Hematopoietic multipotent progenitor cell treated with erythropoietin and hydrocortisone succinate and interleukin-3 and kit ligand, for 15 days (in vitro differentiated cells): ENCODE data around the gene ANO3.
"Not testable (repeated sequence)": the region's sequence is repeated elsewhere in the genome, so short reads cannot be mapped to it uniquely, and the experiment has no call there.

Source experiments
- DNase-seq: peaks from one replicate; pipeline ENCODE4 v3.0.0-alpha.2; 2015; ENCODE audit warnings: low spot score

ANO3 gene

DNA sequence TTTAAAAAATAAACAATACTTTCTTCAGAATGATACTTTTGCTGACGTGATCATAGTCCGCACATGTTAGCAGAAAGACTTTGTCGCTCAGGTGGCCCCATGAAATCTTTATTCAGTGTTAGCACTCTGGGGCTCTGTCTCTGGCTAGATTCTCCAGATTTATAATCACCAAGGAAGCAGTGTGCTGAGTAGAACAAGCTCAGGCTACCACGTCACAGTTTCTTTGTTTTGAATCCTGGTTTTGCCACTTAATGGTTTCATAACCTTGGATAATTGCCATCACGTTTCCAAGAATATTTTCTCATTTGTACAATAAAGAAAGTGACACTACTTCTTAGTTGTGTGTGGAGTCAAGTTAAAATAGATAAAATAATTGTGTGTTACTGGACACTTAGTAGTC lies 244.0 kb downstream of the ANO3 start:
- no peak for DNase-seq

DNA sequence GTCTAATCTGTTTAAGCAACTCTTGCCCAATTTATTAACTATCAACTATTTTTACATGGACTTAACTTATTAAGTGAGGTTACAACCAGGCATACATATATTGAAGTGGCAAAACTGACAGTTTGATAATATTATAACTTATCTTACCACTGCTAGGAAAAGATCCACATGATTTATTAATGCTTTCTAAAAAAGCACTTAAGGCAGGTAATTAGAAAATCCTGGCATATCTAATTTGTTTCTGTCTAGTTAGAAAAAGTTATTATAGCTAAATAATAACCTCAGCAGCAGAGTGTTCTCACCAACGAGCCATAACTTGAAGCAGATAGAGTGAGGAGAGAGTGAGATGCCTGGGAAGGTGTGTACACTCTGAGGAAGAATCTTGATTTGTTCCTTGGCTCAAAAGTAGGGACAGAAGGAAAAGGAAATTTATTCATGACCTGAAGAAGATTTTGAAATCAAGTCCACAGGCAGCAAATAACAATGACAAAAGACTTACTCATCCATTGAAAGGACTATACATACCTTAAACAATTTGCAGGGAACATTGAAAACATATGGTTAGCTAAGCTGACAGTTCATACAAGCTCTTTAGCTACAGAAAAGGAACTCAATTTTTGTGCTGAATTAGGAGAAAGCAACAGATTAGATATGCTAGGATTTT lies 247.2 kb downstream of the ANO3 start:
- DNase-seq = no peak

GRCh38 chr11:26579683-26580082 lies 247.8 kb downstream of the ANO3 start:
- DNase-seq = no peak

DNA sequence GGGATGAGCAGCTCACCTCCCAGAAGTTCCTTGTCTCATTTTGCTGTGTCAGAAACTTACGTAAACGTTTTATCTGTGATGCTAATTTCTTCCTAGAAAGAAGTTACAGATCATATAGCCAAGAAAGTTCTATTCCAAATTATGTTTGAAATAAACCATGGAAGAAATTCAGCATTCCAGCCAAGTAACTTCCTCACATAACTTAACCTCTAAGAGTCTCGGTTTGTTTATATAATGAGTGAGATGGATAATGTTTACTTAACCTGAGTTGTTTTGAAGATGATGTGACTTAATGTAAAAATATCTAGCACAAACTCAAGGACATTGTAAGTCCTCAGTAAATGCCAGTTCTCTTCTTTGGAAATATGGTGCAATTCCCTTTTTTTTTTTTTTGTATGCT lies 249.0 kb downstream of the ANO3 start:
- no peak for DNase-seq

DNA sequence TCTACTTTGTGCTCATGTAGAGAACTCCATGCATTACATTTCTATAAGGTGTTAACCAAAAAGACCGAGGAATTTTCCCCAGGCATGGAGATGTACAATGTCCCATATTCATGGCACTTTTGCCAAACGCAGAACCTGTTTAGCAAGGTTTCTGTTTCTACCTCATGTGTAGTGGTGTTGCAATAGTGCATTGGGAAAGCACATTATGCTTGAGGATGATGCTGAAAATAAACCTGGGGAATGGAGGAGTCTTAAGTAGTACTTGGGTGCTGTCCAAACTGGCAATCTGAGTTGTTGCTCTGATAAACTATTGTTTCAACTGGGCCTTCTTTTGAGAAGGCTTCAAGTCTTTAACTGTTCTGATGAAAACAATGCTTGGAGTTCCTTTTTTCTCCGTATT lies 251.6 kb downstream of the ANO3 start:
- no peak for DNase-seq

DNA sequence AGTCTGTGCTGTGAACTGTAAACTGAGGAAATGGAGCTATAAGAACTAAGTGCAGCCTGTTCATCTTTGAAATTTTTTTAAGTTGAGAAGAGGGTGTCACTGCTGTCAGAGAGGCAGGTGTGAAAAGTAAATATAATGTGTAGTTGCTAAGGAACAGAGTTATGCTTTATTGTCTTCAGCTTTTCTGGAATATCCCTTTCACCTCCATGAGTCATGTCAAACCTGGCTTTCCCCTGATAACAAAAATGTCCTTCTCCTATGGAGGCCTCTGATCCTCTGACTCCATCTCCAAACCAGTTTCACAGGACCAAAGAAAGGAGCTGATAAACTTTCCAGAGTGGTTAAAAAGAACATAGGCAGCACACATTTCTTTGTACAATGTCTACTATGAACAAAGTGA lies 252.9 kb downstream of the ANO3 start:
- DNase-seq = no peak

DNA sequence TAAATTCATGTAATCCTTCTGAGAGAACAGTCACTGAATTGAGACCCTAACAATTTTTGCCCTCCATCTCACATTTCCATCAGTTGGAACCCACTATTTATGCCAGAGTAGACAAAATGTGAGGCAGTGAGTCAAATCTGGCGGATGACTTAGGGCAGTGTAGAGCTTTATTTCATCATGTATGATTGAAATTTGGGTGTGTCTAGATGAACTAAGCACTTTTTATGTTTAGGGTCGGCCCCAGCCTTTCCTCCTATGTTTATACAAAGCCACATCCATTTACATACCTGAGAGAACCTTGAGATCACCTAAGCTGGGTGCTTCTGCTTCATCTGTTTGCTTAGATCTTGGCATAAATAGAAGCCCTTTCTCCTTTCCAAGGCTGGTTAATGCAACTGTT lies 255.1 kb downstream of the ANO3 start:
- DNase-seq = no peak

DNA sequence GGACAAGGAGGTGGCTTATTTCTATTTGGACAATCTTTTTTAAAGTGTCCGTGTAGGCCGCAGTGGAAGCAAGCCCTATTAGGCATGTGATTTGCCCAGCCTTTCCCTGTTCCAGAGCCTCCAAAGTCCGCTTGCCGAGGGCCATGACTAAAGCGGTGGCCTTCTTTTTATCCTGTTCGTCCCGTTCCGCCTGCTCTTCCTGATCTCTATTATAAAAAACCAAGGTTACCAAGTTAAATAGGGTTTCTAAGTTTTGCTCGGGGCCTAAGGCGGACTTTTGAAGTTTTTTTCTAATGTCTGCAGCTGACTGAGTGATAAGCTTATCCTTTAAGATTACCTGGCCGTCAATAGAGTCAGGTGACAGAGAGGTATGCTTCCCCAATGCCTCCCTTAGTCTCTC lies 261.8 kb downstream of the ANO3 start:
- DNase-seq = no peak

- not testable (repeated sequence) for DNase-seq
Observed at GRCh38 chr11:26595207-26595865, 263.4 kb downstream of the ANO3 start.

GRCh38 chr11:26597049-26597689 lies 265.2 kb downstream of the ANO3 start:
- DNase-seq = not testable (repeated sequence)

DNA sequence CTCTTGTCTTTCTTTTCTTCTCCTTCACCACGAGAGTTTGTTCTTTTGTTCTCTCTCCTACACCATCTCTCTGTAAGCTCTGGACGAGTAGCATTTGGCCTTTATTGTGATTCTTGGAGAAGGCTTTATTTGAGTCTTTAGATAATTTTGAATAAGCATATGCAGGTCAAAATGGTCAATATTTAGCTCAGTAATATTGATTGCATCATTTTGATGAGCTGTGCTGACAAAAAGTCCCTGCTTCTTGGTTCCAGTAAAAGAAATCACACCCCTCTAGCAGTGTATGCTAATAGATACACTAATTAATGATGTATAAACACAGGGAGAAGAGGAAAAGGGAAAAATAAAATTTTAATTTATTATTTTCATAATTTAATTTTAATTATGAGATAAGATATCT lies 266.0 kb downstream of the ANO3 start:
- DNase-seq = no peak

- DNase-seq = no peak
Observed at GRCh38 chr11:26599425-26599824, 267.5 kb downstream of the ANO3 start.

DNA sequence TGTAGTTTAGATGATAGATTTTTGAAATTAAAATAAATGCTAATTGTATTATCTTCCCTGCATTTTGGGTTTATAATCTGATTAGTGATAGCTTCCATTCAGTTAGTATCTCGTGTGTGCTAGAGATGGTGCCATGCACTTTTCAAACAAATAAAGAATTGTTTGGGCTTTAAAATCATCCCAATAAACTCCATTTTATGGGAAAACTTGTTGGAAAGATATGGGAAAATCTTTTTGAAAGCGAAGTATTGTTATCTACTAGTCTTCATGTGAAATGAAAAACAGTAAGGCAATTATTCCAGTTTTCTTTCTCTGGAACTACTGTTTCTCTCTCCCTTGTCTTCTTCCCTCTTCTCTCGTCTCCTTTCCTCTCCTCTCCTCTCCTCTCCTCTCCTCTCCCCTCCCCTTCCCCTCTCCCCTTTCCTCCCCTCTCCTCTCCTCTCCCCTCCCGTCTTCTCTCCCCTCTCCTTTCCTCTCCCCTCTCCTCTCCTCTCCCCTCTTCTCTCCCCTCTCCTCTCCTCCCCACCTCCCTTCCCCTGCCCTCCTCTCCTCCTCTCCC lies 268.0 kb downstream of the ANO3 start:
- DNase-seq = no peak

DNA sequence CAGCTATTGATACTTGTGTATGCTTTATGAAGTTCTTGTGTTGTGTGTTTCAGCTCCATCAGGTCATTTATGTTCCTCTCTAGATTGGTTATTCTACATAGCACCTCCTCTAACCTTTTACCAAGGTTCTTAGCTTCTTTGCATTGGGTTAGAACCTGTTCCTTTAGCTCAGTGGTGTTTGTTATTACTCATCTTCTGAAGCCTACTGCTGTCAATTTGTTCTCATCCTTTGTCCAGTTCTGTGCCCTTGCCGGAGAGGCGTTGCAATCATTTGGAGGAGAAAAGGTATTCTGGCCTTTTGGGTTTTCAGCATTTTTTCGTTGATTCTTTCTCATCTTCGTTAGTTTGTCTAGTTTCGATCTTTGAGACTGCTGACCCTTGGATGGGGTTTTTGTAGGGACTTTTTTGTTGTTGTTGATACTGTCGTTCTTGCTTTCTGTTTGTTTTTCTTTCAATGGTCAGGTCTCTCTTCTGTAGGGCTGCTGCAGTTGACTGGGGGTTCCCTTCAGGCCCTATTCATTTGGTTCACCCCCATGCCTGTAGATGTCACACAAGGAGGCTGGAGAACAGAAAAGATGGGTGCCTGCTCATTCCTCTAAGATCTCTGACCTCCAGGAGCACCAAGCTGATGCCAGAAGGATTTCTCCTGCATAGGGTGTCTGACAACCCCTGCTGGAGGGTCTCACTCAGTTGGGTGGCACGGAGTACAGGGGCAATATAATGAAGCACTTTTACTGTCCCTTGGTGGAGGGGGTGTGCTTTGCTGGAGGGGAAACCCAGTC lies 276.0 kb downstream of the ANO3 start:
- no peak for DNase-seq

- DNase-seq = no peak
Observed at GRCh38 chr11:26608507-26609146, 276.7 kb downstream of the ANO3 start.

DNA sequence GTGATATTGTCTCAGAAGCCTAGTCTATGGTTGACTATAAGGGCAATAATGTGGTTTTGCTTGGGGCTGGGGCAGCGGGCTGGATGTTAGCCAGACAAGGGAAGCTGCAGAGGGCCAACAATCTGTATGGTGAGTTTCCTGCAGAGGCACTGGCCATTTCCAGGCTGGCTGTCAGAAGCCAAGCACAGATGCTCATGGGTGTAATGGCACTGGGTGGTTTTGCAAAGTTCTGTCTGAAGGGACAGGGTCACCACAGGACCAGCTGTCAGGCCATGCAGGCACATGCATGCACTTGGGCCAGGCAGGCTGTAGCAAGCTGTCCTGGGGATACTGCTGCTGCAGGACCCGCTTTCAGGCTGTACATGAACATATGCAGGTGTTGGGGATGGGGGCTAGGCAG lies 281.8 kb downstream of the ANO3 start:
- DNase-seq = no peak

GRCh38 chr11:26618441-26618840 lies 286.5 kb downstream of the ANO3 start:
- DNase-seq = no peak

GRCh38 chr11:26620282-26621045 lies 288.5 kb downstream of the ANO3 start:
- DNase-seq = no peak

DNA sequence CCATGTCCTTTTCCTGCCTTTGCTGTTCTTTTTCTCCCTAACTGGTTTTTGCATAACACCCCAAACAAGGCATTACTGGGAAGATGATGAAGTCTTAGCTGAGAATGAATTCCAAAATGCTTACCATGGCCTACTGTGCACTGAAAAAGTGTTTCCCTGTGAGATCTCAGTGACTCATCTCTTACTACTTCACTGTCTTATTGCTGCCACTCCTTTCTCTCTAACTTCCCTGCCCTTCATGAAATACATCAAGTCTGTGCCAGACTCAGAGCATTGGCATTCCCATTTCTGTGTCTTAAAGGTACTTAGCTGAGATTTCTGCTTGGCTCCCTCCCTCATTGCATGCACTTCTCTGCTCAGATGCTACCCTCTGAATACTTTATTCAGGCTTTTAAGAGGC lies 289.2 kb downstream of the ANO3 start:
- no peak for DNase-seq

GRCh38 chr11:26622181-26622580 lies 290.3 kb downstream of the ANO3 start:
- no peak for DNase-seq

DNA sequence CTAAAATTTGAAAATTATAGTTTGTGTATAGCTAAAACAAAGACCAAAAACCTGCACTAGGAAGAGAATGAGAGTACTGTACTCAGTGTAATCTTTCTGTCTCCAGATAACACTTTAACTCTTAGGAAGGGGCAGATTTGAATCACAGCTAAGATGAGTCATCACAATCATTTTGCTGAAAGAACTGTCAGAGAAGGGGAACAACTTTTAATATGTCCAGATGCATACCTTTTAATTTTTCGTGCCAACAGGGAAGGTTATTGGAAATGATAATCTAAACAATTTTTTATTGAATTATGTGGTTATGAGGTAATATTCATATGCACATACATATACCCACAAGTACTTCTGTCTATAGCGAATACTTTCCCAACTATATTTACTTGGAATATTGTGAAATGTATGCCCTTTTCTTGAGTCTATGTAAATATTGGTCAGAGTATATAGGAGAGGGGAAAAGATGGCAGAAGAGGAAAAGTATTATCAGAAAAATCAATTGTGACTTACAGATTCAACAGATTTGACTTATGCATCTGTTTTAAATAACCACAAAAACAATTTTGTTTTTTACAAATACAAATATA lies 291.2 kb downstream of the ANO3 start:
- no peak for DNase-seq
